ENCODE measurements around the gene GART. TPM values are rescaled to one million over a fixed set of nuclear protein-coding genes. Genes with fewer than 3 reads are reported as not detected.
"Not testable (repeated sequence)": the region's sequence is repeated elsewhere in the genome, so short reads cannot be mapped to it uniquely, and the experiment has no call there.

Gene GART
- total RNA-seq, 1 donor from 2014 or later, result 139 TPM

DNA sequence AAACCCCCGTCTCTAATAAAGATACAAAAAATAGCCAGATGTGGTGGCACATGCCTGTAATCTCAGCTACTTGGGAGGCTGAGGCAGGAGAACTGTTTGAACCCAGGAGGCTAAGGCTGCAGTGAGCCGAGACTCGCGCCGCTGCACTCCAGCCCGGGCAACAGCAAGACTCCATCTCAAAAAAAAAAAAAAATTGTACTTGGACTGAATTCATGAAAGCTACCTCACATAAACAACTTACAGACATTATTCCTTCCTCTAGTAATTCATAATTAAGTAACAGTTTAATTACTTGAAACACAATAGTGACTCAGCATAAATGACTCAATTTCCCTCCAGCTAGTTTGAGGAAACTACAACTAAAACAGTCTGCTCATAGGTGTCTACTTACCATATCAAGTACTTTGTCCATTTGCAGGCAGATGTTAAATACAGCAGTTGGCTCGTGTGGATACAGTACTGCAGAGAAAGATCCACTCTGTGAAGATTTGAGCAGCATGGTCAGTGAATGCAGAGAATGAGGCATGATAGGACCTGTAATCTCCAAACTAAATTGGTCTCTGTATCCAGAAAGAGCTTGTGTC lies 37.1 kb upstream of the GART start:
- DNase-seq (ENCODE audit: low read depth, low spot score), result no peak
- Mint-ChIP-seq H3K9me3 (no peaks in the 10 kb centered on the region), H3K4me3 (no peak overlapping the region), H3K27me3 (ENCODE audit: low read depth) (no peaks in the 10 kb centered on the region), H3K4me1 (no peaks in the 10 kb centered on the region), H3K27ac (ENCODE audit: unreplicated experiment) (no peak overlapping the region), H3K36me3 (ENCODE audit: low read depth) (peaks cover 2% of the 10 kb centered on the region)
- TF ChIP-seq, protein P1, sequence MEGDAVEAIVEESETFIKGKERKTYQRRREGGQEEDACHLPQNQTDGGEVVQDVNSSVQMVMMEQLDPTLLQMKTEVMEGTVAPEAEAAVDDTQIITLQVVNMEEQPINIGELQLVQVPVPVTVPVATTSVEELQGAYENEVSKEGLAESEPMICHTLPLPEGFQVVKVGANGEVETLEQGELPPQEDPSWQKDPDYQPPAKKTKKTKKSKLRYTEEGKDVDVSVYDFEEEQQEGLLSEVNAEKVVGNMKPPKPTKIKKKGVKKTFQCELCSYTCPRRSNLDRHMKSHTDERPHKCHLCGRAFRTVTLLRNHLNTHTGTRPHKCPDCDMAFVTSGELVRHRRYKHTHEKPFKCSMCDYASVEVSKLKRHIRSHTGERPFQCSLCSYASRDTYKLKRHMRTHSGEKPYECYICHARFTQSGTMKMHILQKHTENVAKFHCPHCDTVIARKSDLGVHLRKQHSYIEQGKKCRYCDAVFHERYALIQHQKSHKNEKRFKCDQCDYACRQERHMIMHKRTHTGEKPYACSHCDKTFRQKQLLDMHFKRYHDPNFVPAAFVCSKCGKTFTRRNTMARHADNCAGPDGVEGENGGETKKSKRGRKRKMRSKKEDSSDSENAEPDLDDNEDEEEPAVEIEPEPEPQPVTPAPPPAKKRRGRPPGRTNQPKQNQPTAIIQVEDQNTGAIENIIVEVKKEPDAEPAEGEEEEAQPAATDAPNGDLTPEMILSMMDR (conservative IDR thresholded peaks at IDR 0.05), result no peak

DNA sequence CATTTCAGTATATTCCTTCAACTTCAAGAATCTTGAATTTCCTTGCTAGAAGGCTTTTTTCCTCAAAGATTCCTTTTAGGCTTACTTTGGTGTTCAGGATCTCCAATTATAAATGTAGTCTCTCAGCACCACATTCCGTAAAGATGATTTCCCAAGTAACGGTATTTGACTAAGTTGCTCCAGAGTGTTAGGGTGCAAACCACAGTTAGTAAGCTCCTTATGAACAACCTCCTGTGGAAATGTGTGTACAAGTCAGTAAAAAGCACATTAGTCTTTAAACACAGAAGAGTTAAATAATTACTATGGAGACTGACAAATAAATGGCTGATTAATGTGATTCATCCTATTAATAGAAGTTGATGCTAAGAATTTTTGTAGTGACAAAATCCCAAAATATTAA lies 36.3 kb upstream of the GART start:
- H3K36me3 Mint-ChIP-seq (ENCODE audit: low read depth), result peaks cover 2% of the 10 kb centered on the region
- H3K27ac Mint-ChIP-seq (ENCODE audit: unreplicated experiment), result no peak overlapping the region
- no peaks in the 10 kb centered on the region for H3K4me1 Mint-ChIP-seq
- no peaks in the 10 kb centered on the region for H3K27me3 Mint-ChIP-seq (ENCODE audit: low read depth)
- TF ChIP-seq, protein P1 (conservative IDR thresholded peaks at IDR 0.05), result no peak
- DNase-seq (ENCODE audit: low read depth, low spot score), result no peak
- no peaks in the 10 kb centered on the region for H3K9me3 Mint-ChIP-seq
- no peak overlapping the region for H3K4me3 Mint-ChIP-seq

DNA sequence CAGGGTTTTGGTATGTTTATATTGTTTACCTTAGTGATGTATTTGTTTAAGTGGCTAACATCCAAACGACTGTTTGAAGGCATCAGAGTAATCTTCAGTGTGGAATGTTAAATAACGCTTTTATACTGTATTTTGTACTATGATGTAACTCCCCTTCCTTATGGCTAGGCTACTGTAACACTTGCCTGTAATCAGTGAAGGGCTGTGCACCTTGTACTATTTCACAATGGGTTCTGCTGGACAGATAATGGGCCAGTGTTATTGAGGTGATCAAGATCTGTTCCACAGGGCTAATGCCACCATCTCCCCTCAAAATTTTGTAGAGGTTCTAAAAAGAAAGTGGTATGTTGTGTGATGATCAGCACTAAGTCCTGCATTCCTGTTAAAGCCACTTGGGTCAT lies 34.8 kb upstream of the GART start:
- H3K4me3 Mint-ChIP-seq; DNase-seq (ENCODE audit: low read depth, low spot score); H3K4me1 Mint-ChIP-seq; H3K27me3 Mint-ChIP-seq (ENCODE audit: low read depth); H3K36me3 Mint-ChIP-seq (ENCODE audit: low read depth); H3K27ac Mint-ChIP-seq (ENCODE audit: unreplicated experiment); H3K9me3 Mint-ChIP-seq: not testable (repeated sequence)

DNA sequence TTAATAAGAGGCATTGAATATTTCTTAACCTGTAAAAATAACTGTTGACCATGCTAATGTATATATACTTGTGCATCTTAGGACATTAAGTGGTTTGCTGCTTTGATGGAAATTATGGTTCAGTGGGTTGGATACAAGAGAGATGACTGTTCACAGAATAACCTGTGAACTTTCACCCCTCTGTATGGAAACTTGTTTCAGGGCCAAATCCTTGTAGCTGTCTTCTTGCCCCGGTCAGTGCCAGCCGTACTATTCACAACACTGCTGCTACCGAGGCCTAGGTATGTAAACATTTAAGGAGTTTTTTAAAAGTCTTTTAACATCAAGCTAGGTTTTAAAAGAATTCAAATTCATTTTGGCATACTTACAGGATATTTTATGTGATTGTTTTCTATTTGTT lies 30.4 kb upstream of the GART start:
- no peak overlapping the region for H3K4me3 Mint-ChIP-seq

DNA sequence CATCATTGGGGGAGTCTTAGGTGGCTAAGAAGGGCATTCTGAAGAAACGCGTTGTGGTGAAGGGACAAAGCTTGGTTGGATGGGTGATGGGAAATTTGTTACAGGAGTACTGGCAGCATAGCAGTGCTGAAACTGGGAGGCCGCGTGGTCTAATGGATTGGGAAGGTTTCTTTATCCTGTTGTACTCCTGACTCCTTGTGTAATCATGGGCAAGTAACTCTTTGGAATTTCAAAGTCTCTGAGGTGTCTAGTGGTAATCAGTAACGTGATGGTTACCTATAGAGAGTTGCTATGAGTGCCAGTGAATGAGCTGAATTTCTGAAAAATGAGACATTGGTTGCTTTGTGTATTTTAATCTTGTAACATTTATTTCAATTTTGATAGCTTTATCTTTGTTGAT lies 28.1 kb upstream of the GART start:
- Mint-ChIP-seq H3K27me3 (ENCODE audit: low read depth) (no peaks in the 10 kb centered on the region), H3K27ac (ENCODE audit: unreplicated experiment) (peak overlapping the region; percentile 32), H3K4me3 (no peak overlapping the region), H3K36me3 (ENCODE audit: low read depth) (peaks cover 8% of the 10 kb centered on the region), H3K4me1 (no peaks in the 10 kb centered on the region), H3K9me3 (no peaks in the 10 kb centered on the region)
- no peak for DNase-seq (ENCODE audit: low read depth, low spot score)
- TF ChIP-seq, protein P1 (conservative IDR thresholded peaks at IDR 0.05), result no peak

More for the DNA sequence above, 30.4 kb upstream of the GART start:
- TF ChIP-seq, protein P1 (conservative IDR thresholded peaks at IDR 0.05), result no peak
- H3K27ac Mint-ChIP-seq (ENCODE audit: unreplicated experiment), result no peak overlapping the region
- no peaks in the 10 kb centered on the region for H3K9me3 Mint-ChIP-seq
- no peaks in the 10 kb centered on the region for H3K27me3 Mint-ChIP-seq (ENCODE audit: low read depth)
- peaks cover 8% of the 10 kb centered on the region for H3K36me3 Mint-ChIP-seq (ENCODE audit: low read depth)
- no peak for DNase-seq (ENCODE audit: low read depth, low spot score)
- H3K4me1 Mint-ChIP-seq, result no peaks in the 10 kb centered on the region

DNA sequence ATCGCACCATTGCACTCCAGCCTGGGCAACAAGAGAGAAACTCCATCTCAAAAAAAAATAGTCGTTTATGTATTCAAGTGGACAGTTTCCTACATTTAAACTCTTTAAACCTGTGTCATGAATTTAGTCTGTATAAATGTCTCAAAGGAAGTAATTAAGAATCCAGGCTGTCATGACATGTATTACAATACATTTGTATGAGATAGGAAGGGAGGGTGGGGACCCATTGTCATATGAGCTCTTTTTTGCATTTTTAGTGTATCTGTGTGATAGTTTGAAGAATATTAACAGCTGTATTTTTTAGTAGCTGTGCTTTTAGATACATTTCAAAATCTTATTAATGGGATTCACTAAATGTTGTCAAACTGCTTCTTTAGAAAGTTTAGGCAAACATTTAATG lies 26.5 kb upstream of the GART start:
- TF ChIP-seq, protein P1 (conservative IDR thresholded peaks at IDR 0.05), result no peak
- H3K4me3 Mint-ChIP-seq, result no peak overlapping the region
- no peaks in the 10 kb centered on the region for H3K4me1 Mint-ChIP-seq
- no peak overlapping the region for H3K27ac Mint-ChIP-seq (ENCODE audit: unreplicated experiment)
- no peaks in the 10 kb centered on the region for H3K9me3 Mint-ChIP-seq
- DNase-seq (ENCODE audit: low read depth, low spot score), result no peak
- H3K36me3 Mint-ChIP-seq (ENCODE audit: low read depth), result peaks cover 5% of the 10 kb centered on the region
- no peaks in the 10 kb centered on the region for H3K27me3 Mint-ChIP-seq (ENCODE audit: low read depth)

Measured in neural crest cell (in vitro differentiated cells).